GM18907 (cell line): ENCODE measurements around the gene SYNGR3.
"Not testable (repeated sequence)": the region's sequence is repeated elsewhere in the genome, so short reads cannot be mapped to it uniquely, and the experiment has no call there.

ENCODE experiments used
- ATAC-seq: cut with Tn5 transposase; IDR thresholded peaks from one replicate; pipeline ENCODE4 v1.9.1; 2021; ENCODE audit warnings: mild to moderate bottlenecking, moderate library complexity; ENCODE audit not compliant: unreplicated experiment

Gene SYNGR3

GRCh38 chr16:1989209-1990100 lies at the start of gene SYNGR3:
Gene SYNGR3 (plus strand): TSS chr16:1989970. CDS start chr16:1990103, 133 bp downstream.
- ATAC-seq, result no peak

- ATAC-seq, result no peak
Measured at GRCh38 chr16:1940273-1941161, 49.3 kb upstream of the SYNGR3 start.

- no peak for ATAC-seq
Measured at GRCh38 chr16:1941162-1942046, 48.4 kb upstream of the SYNGR3 start.

GRCh38 chr16:1942047-1942809 lies 47.5 kb upstream of the SYNGR3 start:
- no peak for ATAC-seq

- ATAC-seq, result peak; percentile 87
Measured at GRCh38 chr16:1942810-1943726, 46.7 kb upstream of the SYNGR3 start, which contains the start of gene MSRB1. Gene MSRB1 (minus strand): TSS chr16:1943199. CDS start chr16:1943156, 43 bp downstream.

GRCh38 chr16:1944612-1945199 lies 45.1 kb upstream of the SYNGR3 start:
- ATAC-seq, result no peak

GRCh38 chr16:1945559-1946391 lies 44.0 kb upstream of the SYNGR3 start:
- no peak for ATAC-seq

GRCh38 chr16:1946495-1947368 lies 43.0 kb upstream of the SYNGR3 start:
- ATAC-seq, result no peak

GRCh38 chr16:1947369-1947670 lies 42.5 kb upstream of the SYNGR3 start:
- no peak for ATAC-seq

GRCh38 chr16:1949507-1949906 lies 40.3 kb upstream of the SYNGR3 start:
- no peak for ATAC-seq

GRCh38 chr16:1950047-1950446 lies 39.7 kb upstream of the SYNGR3 start:
- ATAC-seq, result no peak

- ATAC-seq, result no peak
Measured at GRCh38 chr16:1950559-1950958, 39.2 kb upstream of the SYNGR3 start.

- no peak for ATAC-seq
Measured at GRCh38 chr16:1953734-1954133, 36.0 kb upstream of the SYNGR3 start.

GRCh38 chr16:1957434-1958142 lies 32.2 kb upstream of the SYNGR3 start:
- ATAC-seq, result not testable (repeated sequence)

- ATAC-seq, result not testable (repeated sequence)
Measured at GRCh38 chr16:1958143-1958491, 31.7 kb upstream of the SYNGR3 start.

GRCh38 chr16:1958715-1959268 lies 31.0 kb upstream of the SYNGR3 start:
- ATAC-seq, result peak; percentile 1
